ENCODE data around the gene PTPRG. TPM values are rescaled to one million over a fixed set of nuclear protein-coding genes. Genes with fewer than 3 reads are reported as not detected.

The PTPRG gene
- total RNA-seq, 1 donor from 2014 or later, result 25.2 TPM

DNA sequence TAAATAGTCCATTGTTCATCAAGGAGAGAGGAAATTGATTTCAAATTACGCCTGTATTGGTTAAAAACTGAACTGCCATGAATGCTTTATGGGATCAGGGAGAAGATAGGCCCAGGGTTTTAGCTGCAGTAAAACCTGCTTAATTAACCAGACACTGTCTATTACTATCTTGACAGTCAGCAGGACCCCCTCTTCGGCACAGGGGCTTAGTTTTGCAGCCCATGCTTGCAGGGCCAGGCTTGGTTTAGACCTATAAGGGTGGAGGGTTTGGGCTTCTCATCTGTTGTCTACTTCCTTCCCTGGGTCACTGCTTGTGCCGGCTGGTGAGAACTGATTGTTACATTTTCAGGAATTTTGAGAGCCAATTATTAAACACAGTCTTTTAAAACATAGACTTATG is 41.1 kb downstream of the PTPRG start:
- no peak for DNase-seq (ENCODE audit: low read depth)
- H3K27me3 ChIP-seq (ENCODE audit: control insufficient read depth, insufficient read depth, low read length), result no peaks in the 10 kb centered on the region
- TF ChIP-seq, protein P1, sequence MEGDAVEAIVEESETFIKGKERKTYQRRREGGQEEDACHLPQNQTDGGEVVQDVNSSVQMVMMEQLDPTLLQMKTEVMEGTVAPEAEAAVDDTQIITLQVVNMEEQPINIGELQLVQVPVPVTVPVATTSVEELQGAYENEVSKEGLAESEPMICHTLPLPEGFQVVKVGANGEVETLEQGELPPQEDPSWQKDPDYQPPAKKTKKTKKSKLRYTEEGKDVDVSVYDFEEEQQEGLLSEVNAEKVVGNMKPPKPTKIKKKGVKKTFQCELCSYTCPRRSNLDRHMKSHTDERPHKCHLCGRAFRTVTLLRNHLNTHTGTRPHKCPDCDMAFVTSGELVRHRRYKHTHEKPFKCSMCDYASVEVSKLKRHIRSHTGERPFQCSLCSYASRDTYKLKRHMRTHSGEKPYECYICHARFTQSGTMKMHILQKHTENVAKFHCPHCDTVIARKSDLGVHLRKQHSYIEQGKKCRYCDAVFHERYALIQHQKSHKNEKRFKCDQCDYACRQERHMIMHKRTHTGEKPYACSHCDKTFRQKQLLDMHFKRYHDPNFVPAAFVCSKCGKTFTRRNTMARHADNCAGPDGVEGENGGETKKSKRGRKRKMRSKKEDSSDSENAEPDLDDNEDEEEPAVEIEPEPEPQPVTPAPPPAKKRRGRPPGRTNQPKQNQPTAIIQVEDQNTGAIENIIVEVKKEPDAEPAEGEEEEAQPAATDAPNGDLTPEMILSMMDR (IDR thresholded peaks at IDR 0.05; ENCODE audit: insufficient read depth, low read length, poor library complexity, severe bottlenecking), result no peak
- H3K36me3 ChIP-seq (ENCODE audit: control insufficient read depth, insufficient read depth, low read length), result no peaks in the 10 kb centered on the region
- no peak overlapping the region for H3K4me3 ChIP-seq (ENCODE audit: low read depth, low read length)

DNA sequence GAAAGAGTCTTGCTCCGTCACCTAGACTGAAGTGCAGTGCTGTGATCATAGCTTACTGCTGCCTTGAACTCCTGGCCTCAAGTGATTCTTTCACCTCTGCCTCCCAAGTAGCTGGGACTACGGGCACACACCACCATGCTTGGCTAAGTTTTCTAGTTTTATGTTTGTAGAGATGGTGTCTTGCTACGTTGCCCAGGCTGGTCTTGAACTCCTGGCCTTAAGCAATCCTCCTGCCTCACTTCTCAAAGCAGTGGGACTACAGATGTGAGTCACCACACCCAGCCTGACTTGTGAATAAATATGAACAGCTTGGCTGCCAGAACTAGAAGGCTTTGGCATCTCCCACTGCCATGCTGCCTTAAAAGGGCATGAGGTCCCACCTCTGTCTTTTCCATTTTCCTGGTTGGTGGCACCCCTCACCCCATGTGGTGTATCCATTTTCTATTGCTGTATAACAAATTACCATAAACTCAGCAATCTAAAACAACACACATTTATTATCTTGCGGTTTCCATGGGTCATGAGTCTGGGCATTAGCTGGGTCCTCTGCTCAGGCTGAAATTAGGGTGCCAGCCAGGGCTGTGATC is 44.3 kb downstream of the PTPRG start:
- DNase-seq (ENCODE audit: low read depth), result no peak
- TF ChIP-seq, protein P1 (IDR thresholded peaks at IDR 0.05; ENCODE audit: insufficient read depth, low read length, poor library complexity, severe bottlenecking), result no peak
- H3K36me3 ChIP-seq (ENCODE audit: control insufficient read depth, insufficient read depth, low read length), result no peaks in the 10 kb centered on the region
- no peaks in the 10 kb centered on the region for H3K27me3 ChIP-seq (ENCODE audit: control insufficient read depth, insufficient read depth, low read length)
- H3K4me3 ChIP-seq (ENCODE audit: low read depth, low read length), result no peak overlapping the region

DNA sequence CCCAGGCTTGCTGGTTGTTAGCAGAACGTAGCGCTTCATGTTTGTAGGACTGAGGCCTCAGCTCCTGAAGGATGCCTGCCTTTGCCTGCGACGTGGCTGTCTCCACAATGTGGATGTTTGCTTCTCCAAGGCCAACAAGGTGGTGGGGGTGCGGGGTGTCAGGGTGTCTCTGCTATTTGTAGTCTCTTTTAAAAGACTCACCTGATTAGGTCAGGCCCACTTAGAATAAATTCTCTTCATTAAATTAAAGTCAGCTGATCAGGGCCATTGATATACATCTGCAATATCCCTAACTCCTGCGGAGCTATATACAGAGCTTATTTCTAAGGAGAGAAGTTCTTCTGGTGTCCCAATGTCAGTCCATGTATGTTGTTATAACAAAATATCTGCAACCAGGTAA is 44.8 kb downstream of the PTPRG start:
- TF ChIP-seq, protein P1 (IDR thresholded peaks at IDR 0.05; ENCODE audit: insufficient read depth, low read length, poor library complexity, severe bottlenecking), result no peak
- DNase-seq (ENCODE audit: low read depth), result no peak
- no peaks in the 10 kb centered on the region for H3K27me3 ChIP-seq (ENCODE audit: control insufficient read depth, insufficient read depth, low read length)
- H3K36me3 ChIP-seq (ENCODE audit: control insufficient read depth, insufficient read depth, low read length), result no peaks in the 10 kb centered on the region
- no peak overlapping the region for H3K4me3 ChIP-seq (ENCODE audit: low read depth, low read length)

DNA sequence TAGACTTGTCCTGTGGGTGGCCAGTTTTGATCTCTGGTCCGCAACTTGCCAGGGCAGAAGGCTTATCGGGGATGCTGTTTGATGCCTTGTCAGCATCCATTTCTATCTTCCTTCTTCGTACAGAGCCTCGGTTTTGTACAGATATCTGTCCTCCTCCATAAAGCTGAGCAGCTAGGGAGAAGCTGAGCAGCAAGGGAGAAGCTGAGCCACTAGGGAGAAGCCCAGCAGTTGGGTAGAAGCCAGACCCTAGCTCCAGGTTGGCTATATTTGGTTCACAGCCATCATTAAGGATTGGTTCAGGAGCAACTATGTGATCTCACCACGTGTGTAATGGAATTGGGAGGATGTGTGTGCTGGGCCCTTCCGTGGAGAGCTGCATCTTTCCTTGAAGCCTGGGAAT is 46.7 kb downstream of the PTPRG start:
- TF ChIP-seq, protein P1 (IDR thresholded peaks at IDR 0.05; ENCODE audit: insufficient read depth, low read length, poor library complexity, severe bottlenecking), result no peak
- no peaks in the 10 kb centered on the region for H3K27me3 ChIP-seq (ENCODE audit: control insufficient read depth, insufficient read depth, low read length)
- H3K4me3 ChIP-seq (ENCODE audit: low read depth, low read length), result no peak overlapping the region
- no peak for DNase-seq (ENCODE audit: low read depth)
- no peaks in the 10 kb centered on the region for H3K36me3 ChIP-seq (ENCODE audit: control insufficient read depth, insufficient read depth, low read length)

DNA sequence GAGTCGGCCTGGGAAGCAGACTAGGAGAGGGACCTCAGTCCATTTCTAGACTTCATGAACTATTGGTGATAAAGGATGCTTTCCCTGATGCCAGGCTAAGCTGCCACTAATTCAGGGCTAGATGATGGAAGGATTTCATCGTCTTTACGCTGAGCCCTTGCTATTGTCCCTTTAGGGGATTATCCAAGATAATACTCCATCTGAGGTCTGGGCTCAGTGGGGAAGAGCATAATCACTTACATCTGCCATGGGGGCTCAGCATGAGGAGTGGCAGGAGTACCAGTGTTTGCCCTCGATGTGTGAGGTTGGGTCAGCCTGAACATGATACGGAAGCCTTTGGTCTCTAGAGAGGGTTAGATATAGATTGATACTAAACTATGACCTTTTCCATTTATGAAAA is 47.3 kb downstream of the PTPRG start:
- H3K27me3 ChIP-seq (ENCODE audit: control insufficient read depth, insufficient read depth, low read length), result no peaks in the 10 kb centered on the region

More for the DNA sequence above, 47.3 kb downstream of the PTPRG start:
- Histone ChIP-seq H3K4me3 (ENCODE audit: low read depth, low read length) (no peak overlapping the region), H3K36me3 (ENCODE audit: control insufficient read depth, insufficient read depth, low read length) (no peaks in the 10 kb centered on the region)
- TF ChIP-seq, protein P1 (IDR thresholded peaks at IDR 0.05; ENCODE audit: insufficient read depth, low read length, poor library complexity, severe bottlenecking), result no peak
- no peak for DNase-seq (ENCODE audit: low read depth)
